WERI-Rb-1 (cell line): ENCODE measurements around the gene STAT5A.
A peak's percentile ranks its signal among the peaks of the same experiment; 100 is the strongest.

ENCODE experiments used
- DNase-seq: peaks from one replicate; pipeline ENCODE4 v3.0.0-alpha.2; 2020
- H3K27ac ChIP-seq: fragments of 250-450 bp; sonication (Bioruptor Pico); 2 replicates; pipeline ENCODE4 v1.5.1; 2020; ENCODE audit warnings: mild to moderate bottlenecking, moderate library complexity
- H3K27me3 ChIP-seq: fragments of 250-450 bp; sonication (Bioruptor Pico); 2 replicates; pipeline ENCODE4 v1.5.1; 2021; ENCODE audit warnings: mild to moderate bottlenecking, low read depth, moderate library complexity; ENCODE audit not compliant: insufficient read depth, severe bottlenecking
- H3K36me3 ChIP-seq: fragments of 250-450 bp; sonication (Bioruptor Pico); 2 replicates; pipeline ENCODE4 v1.5.1; 2020; ENCODE audit warnings: mild to moderate bottlenecking, moderate library complexity
- H3K4me3 ChIP-seq: 2 replicates; pipeline ENCODE4 v1.5.1; 2011; ENCODE audit warnings: low read depth, mild to moderate bottlenecking, control low read depth, low read length
- H3K9me3 ChIP-seq: fragments of 250-450 bp; sonication (Bioruptor Pico); 2 replicates; pipeline ENCODE4 v1.5.1; 2021; ENCODE audit warnings: mild to moderate bottlenecking, moderate library complexity; ENCODE audit not compliant: severe bottlenecking
- TF ChIP-seq, protein P1 (sequence below): IDR thresholded peaks from 2 replicates; pipeline ENCODE4 v1.5.1; 2011; ENCODE audit warnings: low read depth, mild to moderate bottlenecking, control low read depth, inconsistent platforms, low read length

Gene STAT5A

GRCh38 chr17:42246515-42246914 is 41.8 kb upstream of the STAT5A start:
- Histone ChIP-seq H3K4me3 (no peak overlapping the region), H3K27ac (no peak overlapping the region; the same call in 1 of the 2 replicates), H3K36me3 (no peaks in the 10 kb centered on the region), H3K27me3 (no peaks in the 10 kb centered on the region), H3K9me3 (no peaks in the 10 kb centered on the region)
- DNase-seq, result no peak
- TF ChIP-seq, protein P1, sequence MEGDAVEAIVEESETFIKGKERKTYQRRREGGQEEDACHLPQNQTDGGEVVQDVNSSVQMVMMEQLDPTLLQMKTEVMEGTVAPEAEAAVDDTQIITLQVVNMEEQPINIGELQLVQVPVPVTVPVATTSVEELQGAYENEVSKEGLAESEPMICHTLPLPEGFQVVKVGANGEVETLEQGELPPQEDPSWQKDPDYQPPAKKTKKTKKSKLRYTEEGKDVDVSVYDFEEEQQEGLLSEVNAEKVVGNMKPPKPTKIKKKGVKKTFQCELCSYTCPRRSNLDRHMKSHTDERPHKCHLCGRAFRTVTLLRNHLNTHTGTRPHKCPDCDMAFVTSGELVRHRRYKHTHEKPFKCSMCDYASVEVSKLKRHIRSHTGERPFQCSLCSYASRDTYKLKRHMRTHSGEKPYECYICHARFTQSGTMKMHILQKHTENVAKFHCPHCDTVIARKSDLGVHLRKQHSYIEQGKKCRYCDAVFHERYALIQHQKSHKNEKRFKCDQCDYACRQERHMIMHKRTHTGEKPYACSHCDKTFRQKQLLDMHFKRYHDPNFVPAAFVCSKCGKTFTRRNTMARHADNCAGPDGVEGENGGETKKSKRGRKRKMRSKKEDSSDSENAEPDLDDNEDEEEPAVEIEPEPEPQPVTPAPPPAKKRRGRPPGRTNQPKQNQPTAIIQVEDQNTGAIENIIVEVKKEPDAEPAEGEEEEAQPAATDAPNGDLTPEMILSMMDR, result no peak

- Histone ChIP-seq H3K36me3 (no peaks in the 10 kb centered on the region), H3K4me3 (no peak overlapping the region), H3K27me3 (no peaks in the 10 kb centered on the region), H3K27ac (no peak overlapping the region), H3K9me3 (no peaks in the 10 kb centered on the region)
- TF ChIP-seq, protein P1, result no peak
- DNase-seq, result no peak
Measured at GRCh38 chr17:42247734-42248133, 40.6 kb upstream of the STAT5A start.

DNA sequence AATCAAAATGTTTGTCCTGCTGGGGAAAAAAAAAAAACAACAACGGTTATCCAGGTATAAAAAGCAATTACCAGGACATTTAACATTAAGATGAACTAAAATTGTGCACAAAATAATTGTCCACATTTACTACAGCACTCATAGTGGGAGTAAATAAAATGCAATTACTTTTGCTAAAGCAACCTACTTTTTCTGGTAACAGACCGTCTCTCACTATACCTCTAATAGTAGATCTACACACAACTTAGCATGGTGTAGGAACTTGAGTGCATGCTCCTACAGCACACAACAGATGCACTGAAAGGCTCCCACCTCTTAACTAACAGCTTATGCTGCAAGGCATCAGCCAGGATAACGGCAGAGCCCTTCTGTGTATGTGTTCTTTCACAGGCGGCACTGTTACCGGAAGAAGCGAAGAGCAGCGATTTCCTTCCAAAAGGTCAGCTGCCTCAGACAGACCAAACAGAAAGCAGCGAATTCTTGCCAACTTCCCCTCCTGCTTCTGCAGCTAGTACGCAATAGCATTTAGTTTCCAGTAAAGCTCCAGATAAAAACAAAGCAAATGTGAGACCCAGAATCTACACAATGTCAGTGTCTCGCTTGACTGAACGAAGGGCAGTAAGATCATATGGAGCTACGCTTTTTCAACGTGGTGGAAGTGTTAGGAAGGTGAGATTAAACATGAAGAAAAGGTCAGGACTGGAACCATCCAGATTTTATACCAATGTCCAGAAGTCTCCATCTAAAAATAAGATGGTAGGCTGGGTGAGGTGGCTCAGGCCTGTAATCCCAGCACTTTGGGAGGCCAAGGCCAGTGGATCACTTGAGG is 39.7 kb upstream of the STAT5A start:
- H3K36me3 ChIP-seq, result no peaks in the 10 kb centered on the region
- TF ChIP-seq, protein P1, result no peak
- peak overlapping the region; percentile 25; the same call in 1 of the 2 replicates for H3K4me3 ChIP-seq
- H3K27ac ChIP-seq, result peak overlapping the region; percentile 64
- H3K9me3 ChIP-seq, result no peaks in the 10 kb centered on the region
- H3K27me3 ChIP-seq, result no peaks in the 10 kb centered on the region
- peak; percentile 89 for DNase-seq

DNA sequence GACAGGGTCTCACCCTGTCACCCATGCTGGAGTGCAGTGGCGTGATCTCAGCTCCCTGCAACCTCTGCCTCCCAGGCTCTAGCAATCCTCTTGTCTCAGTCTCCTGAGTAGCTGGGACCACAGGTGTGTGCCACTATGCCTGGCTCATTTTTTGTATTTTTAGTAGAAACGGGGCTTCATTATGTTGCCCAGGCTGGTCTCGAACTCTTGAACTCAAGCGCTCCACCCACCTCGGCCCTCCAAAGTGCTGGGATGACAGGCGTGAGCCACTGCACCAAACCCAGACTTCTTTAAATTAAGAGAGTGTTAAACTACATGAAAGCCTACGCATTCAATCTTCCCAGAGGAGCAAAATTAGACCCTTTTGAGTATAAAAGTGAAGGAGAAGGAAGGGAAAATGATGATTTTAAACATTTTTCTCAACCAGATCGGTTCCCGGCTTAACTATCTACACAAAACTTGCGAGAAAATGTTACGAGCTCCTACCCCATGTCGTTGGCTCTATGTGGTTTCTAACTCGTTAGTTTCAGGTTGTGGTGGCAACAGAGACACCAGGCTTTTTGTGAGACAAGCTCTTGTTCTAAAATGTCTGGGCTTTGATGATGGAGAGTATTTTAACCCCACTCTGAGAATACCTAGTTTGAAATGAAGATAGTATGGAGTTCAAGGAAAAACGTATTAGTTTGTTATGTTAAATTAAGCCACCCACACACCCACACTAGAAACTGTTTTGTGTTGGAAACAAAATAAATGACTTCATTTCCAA is 38.4 kb upstream of the STAT5A start:
- DNase-seq, result no peak

GRCh38 chr17:42251115-42251514 is 37.2 kb upstream of the STAT5A start:
- no peaks in the 10 kb centered on the region for H3K9me3 ChIP-seq
- H3K4me3 ChIP-seq, result no peak overlapping the region
- H3K27me3 ChIP-seq, result no peaks in the 10 kb centered on the region
- H3K27ac ChIP-seq, result no peak overlapping the region
- TF ChIP-seq, protein P1, result peak; percentile 50
- DNase-seq, result no peak
- H3K36me3 ChIP-seq, result no peaks in the 10 kb centered on the region

More for the DNA sequence above, 38.4 kb upstream of the STAT5A start:
- Histone ChIP-seq H3K9me3 (no peaks in the 10 kb centered on the region), H3K36me3 (no peaks in the 10 kb centered on the region), H3K27ac (no peak overlapping the region), H3K27me3 (no peaks in the 10 kb centered on the region), H3K4me3 (no peak overlapping the region)
- TF ChIP-seq, protein P1, result no peak
